ENCODE data around the gene HRAS.

HRAS gene

GRCh38 chr11:514606-515005 lies 20.8 kb downstream of the HRAS start:
- TF ChIP-seq SIN3A (IDR thresholded peaks at IDR 0.05; ENCODE audit: borderline replicate concordance, insufficient read depth, low read length) = no peak
- TF ChIP-seq POLR2AphosphoS5 (IDR thresholded peaks at IDR 0.05; ENCODE audit: low read depth, low read length) = no peak
- no peak for TF ChIP-seq REST (IDR thresholded peaks at IDR 0.05; ENCODE audit: insufficient read depth in 1 of 2, low read depth in 2 of 2, low read length in 2 of 2)
- no peak for TF ChIP-seq FOXP2 (optimal IDR thresholded peaks at IDR 0.05; ENCODE audit: borderline replicate concordance, extremely low read depth, extremely low read length, insufficient read depth)
- no peak for TF ChIP-seq TAF1 (IDR thresholded peaks at IDR 0.05; ENCODE audit: borderline replicate concordance, insufficient read depth, low read length)

- TF ChIP-seq FOXP2 (optimal IDR thresholded peaks at IDR 0.05; ENCODE audit: borderline replicate concordance, extremely low read depth, extremely low read length, insufficient read depth) (no peak), POLR2AphosphoS5 (IDR thresholded peaks at IDR 0.05; ENCODE audit: low read depth, low read length) (no peak), TAF1 (IDR thresholded peaks at IDR 0.05; ENCODE audit: borderline replicate concordance, insufficient read depth, low read length) (no peak), REST (IDR thresholded peaks at IDR 0.05; ENCODE audit: insufficient read depth in 1 of 2, low read depth in 2 of 2, low read length in 2 of 2) (no peak), SIN3A (IDR thresholded peaks at IDR 0.05; ENCODE audit: borderline replicate concordance, insufficient read depth, low read length) (no peak)
Measured at GRCh38 chr11:512761-513595, 22.4 kb downstream of the HRAS start.

- TF ChIP-seq POLR2AphosphoS5 (IDR thresholded peaks at IDR 0.05; ENCODE audit: low read depth, low read length) (no peak), SIN3A (IDR thresholded peaks at IDR 0.05; ENCODE audit: borderline replicate concordance, insufficient read depth, low read length) (no peak), FOXP2 (optimal IDR thresholded peaks at IDR 0.05; ENCODE audit: borderline replicate concordance, extremely low read depth, extremely low read length, insufficient read depth) (no peak), REST (IDR thresholded peaks at IDR 0.05; ENCODE audit: insufficient read depth in 1 of 2, low read depth in 2 of 2, low read length in 2 of 2) (no peak), TAF1 (IDR thresholded peaks at IDR 0.05; ENCODE audit: borderline replicate concordance, insufficient read depth, low read length) (no peak)
Measured at GRCh38 chr11:508956-509355, 26.4 kb downstream of the HRAS start.

GRCh38 chr11:507727-508515 lies 27.5 kb downstream of the HRAS start:
- TF ChIP-seq TAF1 (IDR thresholded peaks at IDR 0.05; ENCODE audit: borderline replicate concordance, insufficient read depth, low read length) (no peak), FOXP2 (optimal IDR thresholded peaks at IDR 0.05; ENCODE audit: borderline replicate concordance, extremely low read depth, extremely low read length, insufficient read depth) (no peak), REST (IDR thresholded peaks at IDR 0.05; ENCODE audit: insufficient read depth in 1 of 2, low read depth in 2 of 2, low read length in 2 of 2) (no peak), POLR2AphosphoS5 (IDR thresholded peaks at IDR 0.05; ENCODE audit: low read depth, low read length) (no peak), SIN3A (IDR thresholded peaks at IDR 0.05; ENCODE audit: borderline replicate concordance, insufficient read depth, low read length) (no peak)
